Measurements from ENCODE around the gene LCE4A.
"Not testable (repeated sequence)": the region's sequence is repeated elsewhere in the genome, so short reads cannot be mapped to it uniquely, and the experiment has no call there.

Gene LCE4A, protein sequence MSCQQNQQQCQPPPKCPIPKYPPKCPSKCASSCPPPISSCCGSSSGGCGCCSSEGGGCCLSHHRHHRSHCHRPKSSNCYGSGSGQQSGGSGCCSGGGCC

DNA sequence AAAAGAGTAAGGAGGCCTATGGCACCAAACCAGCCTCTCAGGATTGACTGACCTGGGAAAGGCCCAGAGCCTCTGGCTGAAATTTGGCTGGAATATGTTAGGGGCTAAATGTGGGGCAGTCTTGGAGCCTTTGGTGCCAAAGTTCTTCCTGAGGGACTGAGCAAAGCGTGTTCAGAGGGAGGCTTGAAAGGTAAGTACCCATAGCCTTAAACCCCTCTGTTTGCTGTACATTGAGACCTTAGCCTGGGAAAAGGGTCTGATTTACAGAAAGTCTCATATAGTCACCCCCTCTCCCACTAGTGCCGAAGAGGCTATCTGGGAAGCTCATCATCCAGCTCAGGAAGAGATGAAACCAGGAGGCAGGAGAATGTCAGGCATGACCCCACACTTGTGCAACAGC, at the start of gene LCE4A:
TSS of gene LCE4A (plus strand) at position 301 of the 400 bp plus-strand sequence. CDS start 916 bp downstream, outside the sequence.
- Histone ChIP-seq H4K20me1 (ENCODE audit: control insufficient read depth, insufficient read depth, low read depth, low read length) (no peaks in the 10 kb centered on the region), H3K27me3 (ENCODE audit: control insufficient read depth, low read length) (no peaks in the 10 kb centered on the region), H3K79me2 (ENCODE audit: control insufficient read depth, low read length) (no peaks in the 10 kb centered on the region), H3K27ac (ENCODE audit: low read depth, low read length) (no peak within 1 kb of the TSS), H3K4me3 (ENCODE audit: low read length) (no peak within 1 kb of the TSS), H3F3A (ENCODE audit: control insufficient read depth, insufficient read depth) (no peaks in the 10 kb centered on the region), H3K4me2 (ENCODE audit: low read length) (no peak within 1 kb of the TSS), H3K36me3 (ENCODE audit: control insufficient read depth, low read length) (no peaks in the 10 kb centered on the region), H3K9me2 (replicated peaks; ENCODE audit: control insufficient read depth, low read length) (no peaks in the 10 kb centered on the region), H3K9me3 (ENCODE audit: control insufficient read depth, insufficient read depth, low read length) (no peaks in the 10 kb centered on the region), H3K4me1 (ENCODE audit: control insufficient read depth, low read length) (no peaks in the 10 kb centered on the region)
- TF ChIP-seq EZH2phosphoT487 (IDR thresholded peaks at IDR 0.05; ENCODE audit: borderline replicate concordance, low read length) = no peak
- TF ChIP-seq, protein P1, sequence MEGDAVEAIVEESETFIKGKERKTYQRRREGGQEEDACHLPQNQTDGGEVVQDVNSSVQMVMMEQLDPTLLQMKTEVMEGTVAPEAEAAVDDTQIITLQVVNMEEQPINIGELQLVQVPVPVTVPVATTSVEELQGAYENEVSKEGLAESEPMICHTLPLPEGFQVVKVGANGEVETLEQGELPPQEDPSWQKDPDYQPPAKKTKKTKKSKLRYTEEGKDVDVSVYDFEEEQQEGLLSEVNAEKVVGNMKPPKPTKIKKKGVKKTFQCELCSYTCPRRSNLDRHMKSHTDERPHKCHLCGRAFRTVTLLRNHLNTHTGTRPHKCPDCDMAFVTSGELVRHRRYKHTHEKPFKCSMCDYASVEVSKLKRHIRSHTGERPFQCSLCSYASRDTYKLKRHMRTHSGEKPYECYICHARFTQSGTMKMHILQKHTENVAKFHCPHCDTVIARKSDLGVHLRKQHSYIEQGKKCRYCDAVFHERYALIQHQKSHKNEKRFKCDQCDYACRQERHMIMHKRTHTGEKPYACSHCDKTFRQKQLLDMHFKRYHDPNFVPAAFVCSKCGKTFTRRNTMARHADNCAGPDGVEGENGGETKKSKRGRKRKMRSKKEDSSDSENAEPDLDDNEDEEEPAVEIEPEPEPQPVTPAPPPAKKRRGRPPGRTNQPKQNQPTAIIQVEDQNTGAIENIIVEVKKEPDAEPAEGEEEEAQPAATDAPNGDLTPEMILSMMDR (IDR thresholded peaks at IDR 0.05; ENCODE audit: low read depth, low read length, poor library complexity, severe bottlenecking) = no peak

DNA sequence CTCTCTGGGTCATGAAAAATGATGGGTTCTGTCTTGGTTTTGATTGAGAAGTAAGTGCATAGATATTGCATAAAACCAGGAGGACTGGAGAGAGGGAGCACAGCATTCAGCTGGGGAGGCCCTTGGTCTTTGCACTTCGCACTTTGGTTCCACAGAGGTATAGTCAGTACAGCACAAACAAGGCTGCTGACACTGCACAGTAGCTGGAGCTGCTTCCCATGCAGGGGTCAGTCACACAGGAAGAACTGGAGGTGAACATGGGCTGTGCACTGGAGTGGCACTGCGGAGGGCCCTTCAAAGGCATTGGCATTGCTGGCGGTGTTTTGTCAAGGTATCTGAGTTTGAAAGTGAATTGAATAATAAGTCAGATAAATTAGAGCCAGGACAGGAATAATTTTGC, 49.3 kb upstream of the LCE4A start:
- Histone ChIP-seq H3F3A (ENCODE audit: control insufficient read depth, insufficient read depth) (no peaks in the 10 kb centered on the region), H3K4me2 (ENCODE audit: low read length) (no peak overlapping the region), H3K4me1 (ENCODE audit: control insufficient read depth, low read length) (no peaks in the 10 kb centered on the region), H4K20me1 (ENCODE audit: control insufficient read depth, insufficient read depth, low read depth, low read length) (no peaks in the 10 kb centered on the region), H3K9me3 (ENCODE audit: control insufficient read depth, insufficient read depth, low read length) (no peaks in the 10 kb centered on the region), H3K79me2 (ENCODE audit: control insufficient read depth, low read length) (no peaks in the 10 kb centered on the region), H3K36me3 (ENCODE audit: control insufficient read depth, low read length) (no peaks in the 10 kb centered on the region), H3K27me3 (ENCODE audit: control insufficient read depth, low read length) (peaks cover 6% of the 10 kb centered on the region), H3K27ac (ENCODE audit: low read depth, low read length) (no peak overlapping the region), H3K4me3 (ENCODE audit: low read length) (no peak overlapping the region), H3K9me2 (replicated peaks; ENCODE audit: control insufficient read depth, low read length) (no peaks in the 10 kb centered on the region)
- TF ChIP-seq, protein P1 (IDR thresholded peaks at IDR 0.05; ENCODE audit: low read depth, low read length, poor library complexity, severe bottlenecking) = no peak
- no peak for TF ChIP-seq EZH2phosphoT487 (IDR thresholded peaks at IDR 0.05; ENCODE audit: borderline replicate concordance, low read length)

DNA sequence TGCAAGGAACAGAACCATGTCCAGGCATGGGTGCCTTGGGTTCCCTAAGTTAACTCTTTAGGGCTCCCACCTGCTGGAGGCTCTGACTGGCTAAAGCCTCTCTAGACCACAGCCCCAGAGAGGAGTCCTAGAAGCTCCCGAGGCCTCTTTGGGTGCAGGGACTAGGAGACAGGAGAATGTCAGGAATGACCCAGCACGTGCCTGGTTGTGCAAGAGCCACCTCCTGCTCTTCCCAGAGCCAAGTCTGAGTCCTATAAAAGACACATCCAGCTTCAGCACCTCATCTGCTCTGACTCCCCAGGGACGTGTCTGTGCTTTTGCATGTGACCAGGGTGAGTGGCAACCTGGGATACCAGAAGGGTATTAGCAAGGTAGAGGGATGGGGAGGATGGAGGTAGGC, 44.9 kb upstream of the LCE4A start, which contains the start of gene LCE2D:
TSS of gene LCE2D (plus strand) at position 283 of the 400 bp plus-strand sequence. CDS start 726 bp downstream, outside the sequence.
- no peak within 1 kb of the TSS for H3K4me2 ChIP-seq (ENCODE audit: low read length)
- no peaks in the 10 kb centered on the region for H3K9me3 ChIP-seq (ENCODE audit: control insufficient read depth, insufficient read depth, low read length)
- no peak within 1 kb of the TSS for H3K4me3 ChIP-seq (ENCODE audit: low read length)
- peaks cover 6% of the 10 kb centered on the region for H3K27me3 ChIP-seq (ENCODE audit: control insufficient read depth, low read length)
- no peaks in the 10 kb centered on the region for H3K4me1 ChIP-seq (ENCODE audit: control insufficient read depth, low read length)
- no peaks in the 10 kb centered on the region for H3K9me2 ChIP-seq (replicated peaks; ENCODE audit: control insufficient read depth, low read length)
- no peak within 1 kb of the TSS for H3K27ac ChIP-seq (ENCODE audit: low read depth, low read length)
- no peaks in the 10 kb centered on the region for H4K20me1 ChIP-seq (ENCODE audit: control insufficient read depth, insufficient read depth, low read depth, low read length)
- H3K36me3 ChIP-seq (ENCODE audit: control insufficient read depth, low read length) = no peaks in the 10 kb centered on the region
- H3K79me2 ChIP-seq (ENCODE audit: control insufficient read depth, low read length) = no peaks in the 10 kb centered on the region
- H3F3A ChIP-seq (ENCODE audit: control insufficient read depth, insufficient read depth) = no peaks in the 10 kb centered on the region
- TF ChIP-seq, protein P1 (IDR thresholded peaks at IDR 0.05; ENCODE audit: low read depth, low read length, poor library complexity, severe bottlenecking) = no peak
- TF ChIP-seq EZH2phosphoT487 (IDR thresholded peaks at IDR 0.05; ENCODE audit: borderline replicate concordance, low read length) = no peak

DNA sequence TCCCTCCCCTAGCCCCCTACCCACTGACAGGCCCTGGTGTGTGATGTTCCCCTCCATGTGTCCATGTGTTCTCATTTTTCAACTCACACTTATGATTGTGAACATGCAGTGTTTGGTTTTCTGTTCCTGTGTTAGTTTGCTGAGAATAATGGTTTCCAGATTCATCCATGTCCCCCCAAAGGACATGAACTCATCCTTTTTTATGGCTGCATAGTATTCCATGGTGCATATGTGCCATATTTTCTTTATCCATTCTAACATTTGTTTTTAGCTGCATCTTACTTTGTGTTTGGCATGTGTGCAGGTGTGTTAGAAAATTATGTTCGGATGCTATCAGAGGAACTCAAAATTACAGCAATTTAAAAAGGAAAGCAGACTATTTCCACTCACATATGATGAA, 41.8 kb upstream of the LCE4A start:
- H3F3A ChIP-seq (ENCODE audit: control insufficient read depth, insufficient read depth); H3K9me3 ChIP-seq (ENCODE audit: control insufficient read depth, insufficient read depth, low read length); H3K9me2 ChIP-seq (replicated peaks; ENCODE audit: control insufficient read depth, low read length); H3K79me2 ChIP-seq (ENCODE audit: control insufficient read depth, low read length); H3K4me2 ChIP-seq (ENCODE audit: low read length); H3K4me3 ChIP-seq (ENCODE audit: low read length); H3K36me3 ChIP-seq (ENCODE audit: control insufficient read depth, low read length); H3K4me1 ChIP-seq (ENCODE audit: control insufficient read depth, low read length); H3K27me3 ChIP-seq (ENCODE audit: control insufficient read depth, low read length); H3K27ac ChIP-seq (ENCODE audit: low read depth, low read length); H4K20me1 ChIP-seq (ENCODE audit: control insufficient read depth, insufficient read depth, low read depth, low read length): not testable (repeated sequence)

All from DOHH2 (cell line).